Stimulated activated CD8-positive, alpha-beta memory T cell treated with anti-CD3 and anti-CD28 coated beads, Interleukin-12 subunit alpha, Interleukin-12 subunit beta, amount 100 ng/mL, for 4 hours (primary cell): ENCODE measurements around the gene ABCC4.
"Not testable (repeated sequence)": the region's sequence is repeated elsewhere in the genome, so short reads cannot be mapped to it uniquely, and the experiment has no call there.

ENCODE experiments used
- DNase-seq: peaks from one replicate; pipeline ENCODE4 v3.0.0-alpha.2; 2020; ENCODE audit warnings: low read depth

The ABCC4 gene

DNA sequence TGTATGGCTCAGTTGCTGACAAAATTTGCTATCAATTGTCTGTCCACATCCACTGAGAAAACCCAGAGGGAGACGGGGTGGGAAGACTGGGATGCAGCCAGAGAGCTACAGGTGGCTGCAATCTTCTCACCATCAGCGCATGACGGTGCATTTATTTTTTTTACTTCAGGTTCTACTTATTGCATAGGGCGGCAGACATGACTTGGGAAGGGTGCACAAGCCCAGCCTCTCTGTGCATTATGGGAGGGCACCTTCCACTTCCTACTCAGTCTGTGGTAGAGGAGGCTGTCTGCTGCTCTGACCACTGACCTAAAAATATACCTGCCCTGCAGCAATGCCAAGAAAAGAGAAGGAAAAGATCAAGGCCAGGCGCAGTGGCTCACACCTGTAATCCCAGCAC is 73.1 kb downstream of the ABCC4 start:
- DNase-seq: no peak

DNA sequence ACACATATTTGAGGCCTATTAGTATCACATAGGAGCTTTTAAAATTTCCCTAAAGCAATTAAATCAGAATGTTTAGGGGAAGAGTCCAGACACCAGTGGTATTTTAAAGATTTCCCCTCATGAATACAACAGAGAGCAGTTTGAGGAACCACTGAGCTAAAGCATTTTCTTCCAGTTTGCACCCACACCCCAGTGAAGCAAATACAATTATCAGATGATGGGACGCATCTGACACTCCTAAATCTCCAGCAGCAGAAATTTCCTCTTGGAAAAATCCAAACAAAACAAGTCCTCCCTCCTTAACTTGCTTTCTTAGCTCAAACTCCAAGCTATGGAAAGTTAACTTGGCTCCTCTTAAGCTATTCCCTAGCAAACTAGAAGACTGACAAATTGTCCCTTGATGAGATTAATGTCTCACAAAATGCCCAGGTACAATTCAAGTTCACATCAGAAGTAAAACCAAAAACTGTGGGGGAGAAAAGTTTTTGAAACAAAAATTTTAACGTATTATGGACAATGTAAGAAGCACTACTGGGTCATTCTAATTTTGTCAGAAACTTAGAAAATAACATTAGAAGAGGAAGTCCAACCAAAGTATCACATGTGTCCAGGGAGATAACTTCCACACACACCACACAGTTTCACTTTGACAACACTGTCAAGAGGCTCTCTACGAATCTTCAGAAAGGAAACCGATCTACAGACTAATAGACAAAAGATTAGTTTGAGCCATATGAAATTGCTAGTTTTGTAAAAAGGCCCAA is 74.1 kb downstream of the ABCC4 start:
- DNase-seq: no peak

DNA sequence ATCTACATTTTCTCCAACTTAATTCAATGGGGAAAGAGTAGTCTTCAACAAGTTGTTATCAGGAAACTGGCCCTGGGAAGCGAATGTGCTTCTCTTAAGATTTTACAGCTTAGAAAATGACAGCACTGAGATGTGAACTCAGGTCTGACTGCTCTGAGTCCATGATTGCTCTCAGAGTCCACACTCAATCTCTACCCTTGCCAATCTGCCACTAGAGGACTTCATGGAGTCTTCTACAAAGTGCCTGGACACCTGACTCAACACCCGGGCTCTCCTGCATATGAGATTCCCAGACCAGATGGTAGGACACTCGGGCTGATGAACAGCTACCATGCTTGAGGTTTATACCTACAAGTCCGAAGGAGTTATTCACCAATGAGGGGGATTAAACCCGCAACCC is 74.8 kb downstream of the ABCC4 start:
- no peak for DNase-seq

DNA sequence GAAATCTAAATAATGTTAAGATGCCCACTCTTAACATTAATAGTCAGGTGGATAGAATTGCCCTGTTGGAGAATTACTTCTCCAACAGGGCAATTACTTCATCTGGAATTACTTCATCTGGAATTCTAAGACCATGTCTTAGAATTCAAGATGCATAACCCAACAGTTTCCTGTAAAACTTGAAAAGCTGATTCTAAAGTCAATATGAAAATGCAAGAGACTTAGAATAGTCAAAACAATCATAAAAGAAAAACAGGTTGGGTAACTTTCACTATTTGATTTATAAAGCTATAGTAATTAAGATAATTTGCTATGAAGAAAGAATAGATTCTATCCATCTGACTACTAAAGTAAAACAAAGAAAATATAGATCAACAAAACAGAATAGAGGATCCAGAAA is 75.2 kb downstream of the ABCC4 start:
- DNase-seq: no peak

DNA sequence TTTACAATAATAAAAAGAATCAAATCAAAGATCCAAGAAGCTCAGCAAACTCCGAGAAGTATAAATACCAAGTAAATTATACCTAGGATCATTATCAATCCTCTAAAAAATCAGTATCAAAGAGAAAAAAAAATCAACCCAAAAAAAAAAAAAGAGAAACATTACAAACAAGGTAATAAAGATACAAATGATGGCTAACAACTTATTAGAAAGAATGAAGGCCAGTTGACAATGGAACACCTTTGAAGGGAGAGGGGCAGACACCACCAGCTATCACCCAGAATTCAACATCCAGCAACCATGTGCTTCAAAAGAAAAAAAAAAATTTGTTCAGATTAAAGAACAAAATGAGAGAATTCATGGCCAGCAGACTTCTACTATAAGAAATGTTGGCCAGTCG is 77.2 kb downstream of the ABCC4 start:
- DNase-seq: no peak

DNA sequence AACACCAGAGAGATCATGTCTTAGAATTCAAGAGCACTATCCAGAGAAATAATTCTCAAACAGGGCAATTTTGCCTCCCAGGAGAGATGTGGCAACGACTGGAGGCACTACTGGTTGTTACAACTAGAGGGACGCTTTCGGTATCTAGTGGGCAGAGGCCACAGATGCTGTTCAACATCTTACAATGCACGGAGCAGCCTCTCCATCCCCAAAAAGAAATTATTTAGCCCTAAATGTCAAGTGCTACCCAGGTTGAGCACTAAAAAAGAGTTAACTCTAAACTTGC is 78.6 kb downstream of the ABCC4 start:
- DNase-seq: no peak

DNA sequence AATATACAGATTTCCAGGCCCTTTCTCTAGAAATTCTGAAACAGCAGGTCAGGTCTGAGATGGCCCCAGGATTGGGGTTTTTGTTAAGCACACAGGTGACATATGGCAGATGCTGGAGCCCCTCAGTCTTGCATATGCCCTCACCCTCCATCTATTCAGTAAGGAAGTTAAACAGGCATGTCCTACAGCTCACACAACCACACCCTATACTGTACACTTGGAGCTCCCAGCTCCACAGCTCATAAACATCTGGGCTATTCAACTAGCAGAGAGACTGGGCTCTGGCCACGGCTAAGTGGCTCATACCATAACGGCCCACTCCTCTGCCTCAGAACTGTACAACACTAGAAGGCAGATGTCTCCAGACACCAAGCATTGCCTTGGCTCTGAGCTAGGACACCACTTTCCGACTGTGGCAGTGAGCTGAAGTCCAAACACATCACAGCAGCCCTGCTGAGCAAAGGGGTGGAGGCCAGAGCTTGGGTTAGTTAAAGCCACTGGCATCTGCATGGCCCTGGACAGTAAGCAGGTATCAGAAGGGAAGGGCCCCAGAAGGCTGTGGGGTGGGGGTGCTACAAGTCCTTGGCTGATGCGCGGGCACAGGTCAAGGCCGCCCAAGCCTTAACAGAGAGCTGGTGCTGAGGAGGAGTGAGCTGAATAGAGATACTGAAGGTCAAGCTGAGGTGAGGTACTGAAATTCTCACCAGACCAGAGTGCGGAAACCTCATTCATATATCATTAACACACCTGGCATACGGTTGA is 79.1 kb downstream of the ABCC4 start:
- DNase-seq: no peak

DNA sequence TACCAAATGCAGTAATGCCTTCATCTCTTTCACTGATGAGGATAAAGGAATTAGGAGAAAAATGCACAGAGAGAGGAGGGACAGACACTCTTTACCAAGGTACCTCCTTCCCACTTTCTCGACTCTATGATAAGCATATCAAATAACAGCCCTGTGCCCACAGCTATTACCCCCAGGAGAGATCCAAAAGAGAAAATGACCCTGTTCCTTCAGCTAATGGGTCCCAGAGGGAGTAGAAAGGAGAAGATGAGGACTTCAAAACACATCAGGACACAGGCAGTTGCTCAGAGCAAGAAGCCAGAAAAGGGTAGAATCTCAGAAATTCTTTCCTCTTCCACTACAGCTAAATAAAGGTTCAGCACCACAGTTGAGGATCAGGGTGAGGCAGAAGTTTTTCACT is 80.6 kb downstream of the ABCC4 start:
- no peak for DNase-seq

DNA sequence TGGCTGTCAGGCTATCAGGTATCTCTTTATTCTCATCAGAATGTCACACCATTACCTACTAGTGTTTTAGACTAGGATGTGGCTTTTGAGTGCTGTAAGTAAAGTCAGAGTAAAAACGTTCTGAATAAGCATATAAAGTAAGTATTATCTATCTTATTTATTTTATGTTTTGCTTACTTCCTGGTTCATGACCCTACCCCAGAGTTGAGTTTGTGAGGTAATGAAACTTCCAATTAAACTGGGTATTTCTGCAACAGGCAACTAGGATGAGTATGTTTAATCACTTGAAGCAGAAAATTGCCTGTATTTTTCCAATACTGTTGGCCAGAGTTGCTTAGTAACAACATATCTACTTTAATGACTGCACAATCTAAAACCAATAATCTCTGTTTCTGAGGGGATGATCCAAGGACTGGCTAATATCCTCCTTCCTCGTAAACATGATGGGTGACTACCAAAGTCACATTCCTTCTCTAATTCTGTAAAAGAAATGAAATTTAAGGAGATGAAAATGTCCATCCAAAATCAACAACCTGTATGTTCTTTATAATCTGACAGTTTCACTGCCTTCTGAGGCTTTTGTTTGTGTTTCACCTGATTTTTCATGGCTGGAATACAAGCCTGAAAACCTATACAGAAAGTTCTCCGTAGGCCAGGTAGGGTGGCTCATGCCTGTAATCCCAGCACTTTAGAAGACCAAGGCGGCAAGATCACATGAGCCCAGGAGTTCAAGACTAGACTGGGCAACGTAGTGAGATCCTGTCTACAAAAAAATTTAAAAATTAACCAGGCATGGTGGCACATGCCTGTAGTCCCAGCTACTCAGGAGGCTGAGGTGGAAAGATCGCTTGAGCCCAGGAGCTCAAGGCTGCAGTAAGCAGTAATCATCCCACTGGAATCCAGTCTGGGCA is 83.1 kb downstream of the ABCC4 start:
- DNase-seq: no peak

DNA sequence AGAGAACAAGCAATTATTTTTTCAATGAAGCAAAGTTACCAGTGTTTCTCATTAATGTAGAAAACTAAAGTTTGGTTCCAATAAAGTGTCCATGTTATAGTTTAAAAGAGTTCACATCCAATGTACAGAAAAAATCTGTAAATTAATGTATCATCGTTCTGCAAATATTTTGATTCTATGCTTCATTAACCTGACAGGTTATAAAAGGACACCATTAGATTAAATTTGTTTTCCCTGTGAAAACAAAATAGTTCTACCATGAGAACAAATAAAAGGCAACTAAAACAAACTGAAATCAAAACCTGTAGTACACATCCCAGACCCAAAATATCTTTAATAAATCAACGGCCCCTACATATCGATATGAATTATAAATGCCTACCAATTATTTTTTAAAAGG is 85.1 kb downstream of the ABCC4 start:
- DNase-seq: no peak

DNA sequence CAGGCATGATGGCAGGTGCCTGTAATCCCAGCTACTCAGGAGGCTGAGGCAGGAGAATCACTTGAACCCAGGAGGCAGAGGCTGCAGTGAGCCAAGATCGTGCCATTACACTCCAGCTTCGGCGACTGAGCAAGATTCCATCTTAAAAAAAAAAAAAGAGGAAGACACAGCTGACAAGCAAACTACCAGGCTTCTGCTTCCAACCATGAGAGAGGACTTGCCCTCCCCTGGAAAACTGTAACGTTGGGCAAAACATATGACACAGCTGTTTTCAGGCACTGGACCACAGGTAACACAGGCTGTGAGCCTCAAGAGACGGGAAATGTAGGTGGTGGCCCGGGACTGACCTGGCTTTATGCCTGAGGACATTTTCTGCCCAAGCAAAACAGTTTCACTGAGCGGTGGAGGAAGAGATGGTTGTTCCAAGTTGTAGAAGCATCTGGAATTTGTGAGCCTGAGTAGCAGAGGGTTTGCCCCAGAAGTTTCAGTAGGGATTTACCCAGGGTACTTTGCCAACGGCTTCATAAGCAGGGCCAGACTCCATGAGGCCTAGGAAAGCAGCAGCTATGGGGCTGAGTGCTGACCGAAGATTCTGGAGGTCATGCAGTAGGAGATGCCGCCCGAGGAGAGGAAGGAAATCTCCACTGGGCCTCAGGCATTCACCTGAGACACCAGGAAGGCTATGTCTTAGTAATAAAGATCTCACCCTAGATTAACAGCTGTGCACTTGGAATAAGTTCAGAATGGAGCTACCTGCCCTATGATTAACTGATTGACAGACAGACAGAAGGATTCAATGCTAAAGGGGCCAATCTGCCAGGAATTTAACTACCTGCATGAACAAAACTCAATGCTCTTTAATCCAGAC is 88.0 kb downstream of the ABCC4 start:
- DNase-seq: no peak

DNA sequence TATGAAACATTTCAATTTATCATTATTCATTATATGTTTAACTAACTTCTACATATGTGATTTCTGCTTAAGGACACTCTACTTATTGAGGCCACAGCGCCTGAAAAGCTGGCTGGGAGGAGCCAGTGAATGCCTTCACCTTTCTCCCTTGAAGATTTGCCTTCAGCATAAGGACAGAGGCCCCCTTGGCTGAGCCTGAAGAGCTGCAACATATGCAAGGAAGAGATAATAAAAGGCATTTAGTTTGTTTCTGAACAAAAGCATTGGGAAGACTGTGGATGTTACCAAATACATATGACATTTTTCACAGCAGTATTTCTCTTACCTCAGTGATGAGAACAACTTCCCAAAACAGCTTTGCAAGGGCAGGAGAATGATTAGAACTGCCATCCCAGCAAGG is 92.1 kb downstream of the ABCC4 start:
- DNase-seq: no peak

DNA sequence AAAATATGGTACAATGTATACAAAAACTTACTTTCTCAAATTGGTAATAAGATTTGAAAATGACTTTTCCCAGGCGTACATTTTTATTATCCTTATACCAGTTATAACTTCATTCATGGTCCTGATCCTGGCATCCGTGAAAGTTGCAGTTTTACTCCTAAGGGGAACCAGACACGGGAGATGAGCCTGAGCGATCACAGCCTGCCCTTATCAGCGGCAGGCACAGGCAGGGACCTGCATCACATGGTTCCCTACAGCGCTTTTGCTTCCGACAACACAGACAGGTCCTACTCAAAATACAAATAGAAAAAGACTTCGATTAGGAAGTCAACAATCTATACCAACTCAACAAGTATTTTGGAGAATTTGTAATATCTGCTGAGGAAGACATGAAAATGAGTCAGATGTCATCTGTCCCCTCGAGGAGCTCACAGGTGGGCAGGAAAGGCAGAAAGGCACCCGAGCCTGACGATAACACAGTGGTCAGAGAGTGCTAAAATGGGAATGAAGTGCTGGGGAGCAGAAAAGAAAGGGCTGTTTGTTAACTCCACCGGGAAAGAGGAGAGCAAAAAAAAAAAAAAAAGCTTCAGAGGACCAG is 93.4 kb downstream of the ABCC4 start:
- no peak for DNase-seq

DNA sequence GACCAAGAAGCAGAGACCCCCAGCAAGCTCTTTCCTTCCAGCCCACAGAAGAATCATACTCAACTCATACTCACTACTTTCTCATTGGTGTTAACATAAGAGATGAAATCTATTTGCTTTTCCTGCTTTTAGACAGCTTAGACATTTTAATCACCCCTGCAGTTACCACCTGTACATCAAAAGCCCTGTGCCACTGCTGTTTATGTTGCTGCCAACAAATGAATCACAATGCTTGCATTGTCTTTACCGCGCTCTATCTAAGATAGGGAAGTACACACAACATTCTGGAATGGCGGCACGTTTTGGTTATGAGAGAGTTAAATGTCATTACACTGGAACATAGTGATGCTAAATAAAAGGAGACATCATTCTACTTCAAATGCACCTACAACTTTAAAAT is 95.1 kb downstream of the ABCC4 start:
- DNase-seq: no peak

DNA sequence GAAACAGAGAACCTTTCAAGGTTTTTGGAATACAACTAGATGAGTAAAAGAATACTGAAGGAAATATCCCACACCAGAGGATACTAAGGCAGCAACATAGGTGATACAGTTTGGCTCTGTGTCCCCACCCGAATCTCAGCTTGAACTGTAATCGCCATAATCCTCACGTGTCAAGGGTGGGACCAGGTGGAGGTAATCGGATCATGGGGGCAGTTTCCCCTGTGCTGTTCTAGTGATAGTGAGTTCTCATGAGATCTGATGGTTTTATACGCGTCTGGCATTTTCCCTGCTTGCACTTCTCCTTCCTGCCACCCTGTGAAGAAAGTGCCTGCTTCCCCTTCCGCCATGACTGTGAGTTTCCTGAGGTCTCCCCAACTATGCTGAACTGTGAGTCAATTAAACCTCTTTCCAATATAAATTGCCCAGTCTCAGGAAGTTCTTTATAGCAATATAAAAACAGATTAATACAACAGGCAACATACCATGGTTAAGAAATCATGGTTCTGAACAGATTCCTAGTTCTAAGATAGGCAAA is 97.0 kb downstream of the ABCC4 start:
- DNase-seq: no peak

DNA sequence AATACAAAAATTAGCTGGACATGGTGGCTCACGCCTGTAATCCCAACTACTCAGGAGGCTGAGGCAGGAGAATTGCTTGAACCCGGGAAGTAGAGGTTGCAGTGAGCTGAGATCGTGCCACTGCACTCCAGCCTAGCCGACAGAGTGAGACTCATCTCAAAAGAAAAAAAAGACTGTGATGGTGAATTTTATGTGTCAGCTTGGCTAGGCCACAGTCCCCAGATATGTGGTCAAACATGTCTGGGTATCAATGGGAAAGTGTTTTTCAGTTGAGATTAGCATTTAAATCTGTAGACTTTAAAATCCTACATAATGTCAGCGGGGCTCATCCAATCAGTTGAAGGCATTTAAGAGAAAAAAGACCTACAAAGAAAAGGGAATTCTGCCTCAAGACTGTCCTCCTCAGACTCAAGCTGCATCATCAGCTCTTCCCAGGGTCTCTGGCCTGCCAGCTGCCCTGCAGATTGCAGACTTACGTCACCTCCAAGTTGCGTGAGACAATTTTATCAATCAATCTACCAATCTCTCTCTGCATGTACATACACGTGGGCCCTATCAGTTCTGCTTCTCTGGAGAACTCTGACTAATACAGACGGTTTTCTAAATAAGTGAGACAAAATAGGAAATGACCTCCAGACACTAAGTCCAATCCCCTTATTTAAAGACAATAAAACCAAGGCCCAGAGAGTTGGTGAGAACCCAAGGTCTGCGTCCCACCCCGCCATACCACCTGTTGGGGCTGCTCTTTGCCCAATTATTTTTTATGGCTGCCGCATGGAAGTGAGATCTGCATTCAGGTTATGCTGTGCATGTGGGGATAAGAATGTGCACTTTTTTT is 99.2 kb downstream of the ABCC4 start:
- no peak for DNase-seq

DNA sequence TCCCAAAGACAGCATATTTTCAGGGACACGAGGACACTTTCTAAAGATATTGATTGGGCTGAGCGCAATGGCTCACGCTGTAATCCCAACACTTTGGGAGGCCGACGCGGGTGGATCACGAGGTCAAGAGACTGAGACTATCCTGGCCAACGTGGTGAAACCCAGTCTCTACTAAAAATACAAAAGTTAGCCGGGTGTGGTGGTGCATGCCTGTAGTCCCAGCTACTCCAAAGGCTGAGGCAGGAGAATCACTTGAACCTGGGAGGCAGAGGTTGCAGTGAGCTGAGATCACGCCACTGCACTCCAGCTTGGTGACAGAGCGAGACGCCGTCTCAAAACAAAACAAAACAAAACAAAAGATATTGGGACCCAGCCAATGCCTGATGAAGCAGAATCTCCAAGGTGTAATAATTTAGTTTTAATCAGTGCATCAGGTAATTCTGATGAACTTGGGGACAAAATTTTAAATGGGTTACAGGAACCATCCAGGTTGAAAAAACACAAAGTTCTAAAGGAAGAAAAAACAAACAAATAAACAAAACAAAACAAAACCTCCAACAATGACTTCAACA is 100.8 kb downstream of the ABCC4 start:
- DNase-seq: not testable (repeated sequence)

DNA sequence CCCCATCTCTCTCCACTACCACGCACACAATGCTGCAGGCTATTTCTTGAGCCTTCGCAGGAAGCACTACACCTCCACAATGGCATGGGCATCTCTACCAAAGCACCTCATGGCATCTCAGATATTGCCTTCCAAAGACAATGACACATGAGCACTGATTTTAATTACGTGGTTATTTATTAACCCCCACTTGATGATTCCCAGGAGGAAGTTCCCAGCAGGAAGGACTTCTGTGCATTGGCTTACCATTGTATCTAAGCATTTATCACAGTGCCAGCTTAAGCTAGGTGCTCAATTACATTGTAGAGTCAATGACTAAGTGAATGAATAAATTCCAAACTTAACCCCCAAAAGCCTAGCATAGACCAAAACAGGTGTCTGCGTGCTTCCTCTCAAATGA is 101.4 kb downstream of the ABCC4 start:
- no peak for DNase-seq

DNA sequence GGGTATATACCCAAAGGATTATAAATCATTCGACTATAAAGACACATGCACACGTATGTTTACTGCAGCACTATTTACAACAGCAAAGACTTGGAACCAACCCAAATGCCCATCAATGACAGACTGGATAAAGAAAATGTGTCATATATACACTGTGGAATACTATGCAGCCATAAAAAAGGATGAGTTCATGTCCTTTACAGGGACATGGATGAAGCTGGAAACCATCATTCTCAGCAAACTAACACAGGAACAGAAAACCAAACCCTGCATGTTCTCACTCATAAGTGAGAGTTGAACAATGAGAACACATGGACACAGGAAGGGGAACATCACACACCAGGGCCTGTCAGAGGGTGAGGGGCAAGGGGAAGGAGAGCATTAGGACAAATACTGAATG is 102.6 kb downstream of the ABCC4 start:
- not testable (repeated sequence) for DNase-seq

DNA sequence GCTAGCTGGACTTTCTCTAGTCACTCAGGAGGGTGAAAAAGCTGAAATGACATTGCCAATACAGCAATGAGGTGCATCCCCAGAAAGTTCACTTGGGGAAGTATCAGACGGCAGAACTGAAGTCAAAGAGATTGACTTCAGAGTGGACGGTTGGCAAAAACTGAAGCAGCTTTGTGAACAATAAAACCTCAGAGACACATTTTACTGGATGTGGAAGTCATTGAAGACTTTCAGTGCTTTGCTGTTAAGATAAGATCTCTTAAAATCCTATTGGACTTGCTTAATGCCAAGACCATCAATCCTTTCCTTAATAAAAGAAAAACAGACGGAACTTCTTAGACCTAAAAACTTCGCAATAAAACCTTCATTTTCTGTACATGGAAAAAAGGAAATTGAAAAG is 103.7 kb downstream of the ABCC4 start:
- no peak for DNase-seq
